ENCODE data around the gene RILPL2.

- TF ChIP-seq CTCF (IDR thresholded peaks at IDR 0.05), result no peak
- no peak for TF ChIP-seq POLR2A (IDR thresholded peaks at IDR 0.05)
- no peak for TF ChIP-seq POLR2AphosphoS5 (IDR thresholded peaks at IDR 0.05; ENCODE audit: insufficient read depth in 1 of 2, low read depth in 1 of 2)
These were observed 34.5 kb downstream of the RILPL2 start for GRCh38 chr12:123401753-123402683.

All from vagina (tissue), 2 donors.